ENCODE measurements around the gene ARL6IP1.
A peak's percentile ranks its signal among the peaks of the same experiment; 100 is the strongest.

Gene ARL6IP1

DNA sequence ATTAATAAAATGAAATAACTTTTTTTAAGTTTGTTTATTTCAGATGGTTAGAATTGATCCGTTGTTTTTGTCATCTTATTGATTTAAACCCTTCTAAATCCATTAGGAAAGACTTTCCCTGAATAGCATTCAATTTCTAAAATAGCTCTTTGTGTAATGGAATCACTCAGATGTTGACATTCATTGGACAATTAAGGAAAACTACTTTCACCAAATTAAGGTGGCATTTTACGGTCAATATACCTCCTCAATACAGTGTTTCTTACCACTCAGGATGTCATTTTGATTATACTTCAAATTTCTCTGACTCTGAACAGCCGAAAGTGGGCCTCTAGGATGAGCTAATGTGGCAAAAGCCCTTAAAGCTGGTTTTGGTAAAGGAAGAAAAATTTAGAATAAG is 1.8 kb downstream of the ARL6IP1 start:
- peak overlapping the region; percentile 94 for H3K4me3 ChIP-seq (ENCODE audit: low read length)
- TF ChIP-seq, protein P1, sequence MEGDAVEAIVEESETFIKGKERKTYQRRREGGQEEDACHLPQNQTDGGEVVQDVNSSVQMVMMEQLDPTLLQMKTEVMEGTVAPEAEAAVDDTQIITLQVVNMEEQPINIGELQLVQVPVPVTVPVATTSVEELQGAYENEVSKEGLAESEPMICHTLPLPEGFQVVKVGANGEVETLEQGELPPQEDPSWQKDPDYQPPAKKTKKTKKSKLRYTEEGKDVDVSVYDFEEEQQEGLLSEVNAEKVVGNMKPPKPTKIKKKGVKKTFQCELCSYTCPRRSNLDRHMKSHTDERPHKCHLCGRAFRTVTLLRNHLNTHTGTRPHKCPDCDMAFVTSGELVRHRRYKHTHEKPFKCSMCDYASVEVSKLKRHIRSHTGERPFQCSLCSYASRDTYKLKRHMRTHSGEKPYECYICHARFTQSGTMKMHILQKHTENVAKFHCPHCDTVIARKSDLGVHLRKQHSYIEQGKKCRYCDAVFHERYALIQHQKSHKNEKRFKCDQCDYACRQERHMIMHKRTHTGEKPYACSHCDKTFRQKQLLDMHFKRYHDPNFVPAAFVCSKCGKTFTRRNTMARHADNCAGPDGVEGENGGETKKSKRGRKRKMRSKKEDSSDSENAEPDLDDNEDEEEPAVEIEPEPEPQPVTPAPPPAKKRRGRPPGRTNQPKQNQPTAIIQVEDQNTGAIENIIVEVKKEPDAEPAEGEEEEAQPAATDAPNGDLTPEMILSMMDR (conservative IDR thresholded peaks at IDR 0.05; ENCODE audit: low read length), result no peak
- no peak for DNase-seq (ENCODE audit: low read depth)

DNA sequence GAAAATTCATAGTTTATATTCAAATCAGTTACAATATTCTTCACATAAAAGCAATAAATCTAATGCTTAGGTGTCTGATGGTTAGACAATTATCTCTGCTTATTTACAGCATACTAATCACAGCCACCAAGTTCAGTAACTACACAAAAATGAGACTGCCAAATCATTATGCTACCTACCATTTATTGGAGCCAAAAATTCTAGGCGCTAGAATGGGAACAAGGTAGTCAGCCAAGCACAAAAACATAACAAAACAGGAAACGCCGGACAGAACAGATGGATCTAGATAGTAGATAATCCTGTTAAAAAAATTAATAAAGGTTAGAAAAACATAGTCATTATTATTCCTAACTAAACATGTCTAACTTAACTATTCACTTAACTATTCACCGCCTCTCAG is 3.6 kb downstream of the ARL6IP1 start:
- no peak overlapping the region for H3K4me3 ChIP-seq (ENCODE audit: low read length)
- TF ChIP-seq, protein P1 (conservative IDR thresholded peaks at IDR 0.05; ENCODE audit: low read length), result no peak

DNA sequence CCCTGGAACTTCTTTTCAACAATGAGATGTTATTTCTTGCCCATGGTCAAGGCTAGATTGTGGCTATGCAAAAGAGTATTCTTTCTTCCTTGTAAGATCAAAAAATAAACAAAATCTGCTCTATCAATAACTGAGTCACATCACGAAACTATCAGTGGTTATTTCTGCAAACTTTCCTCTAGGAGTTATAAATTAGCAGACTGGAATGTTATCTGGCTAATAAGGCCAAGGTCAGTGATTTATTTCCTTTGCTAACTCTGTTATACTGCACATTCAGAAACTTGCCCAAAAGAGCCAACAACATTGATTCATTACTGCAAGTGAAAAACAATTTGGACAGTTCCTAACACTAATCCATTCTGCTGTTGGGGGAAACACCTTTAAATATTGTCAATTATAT is 5.0 kb downstream of the ARL6IP1 start:
- DNase-seq (ENCODE audit: low read depth), result no peak
- H3K4me3 ChIP-seq (ENCODE audit: low read length), result no peak overlapping the region
- TF ChIP-seq, protein P1 (conservative IDR thresholded peaks at IDR 0.05; ENCODE audit: low read length), result no peak

More for the DNA sequence above, 3.6 kb downstream of the ARL6IP1 start:
- DNase-seq (ENCODE audit: low read depth), result no peak

DNA sequence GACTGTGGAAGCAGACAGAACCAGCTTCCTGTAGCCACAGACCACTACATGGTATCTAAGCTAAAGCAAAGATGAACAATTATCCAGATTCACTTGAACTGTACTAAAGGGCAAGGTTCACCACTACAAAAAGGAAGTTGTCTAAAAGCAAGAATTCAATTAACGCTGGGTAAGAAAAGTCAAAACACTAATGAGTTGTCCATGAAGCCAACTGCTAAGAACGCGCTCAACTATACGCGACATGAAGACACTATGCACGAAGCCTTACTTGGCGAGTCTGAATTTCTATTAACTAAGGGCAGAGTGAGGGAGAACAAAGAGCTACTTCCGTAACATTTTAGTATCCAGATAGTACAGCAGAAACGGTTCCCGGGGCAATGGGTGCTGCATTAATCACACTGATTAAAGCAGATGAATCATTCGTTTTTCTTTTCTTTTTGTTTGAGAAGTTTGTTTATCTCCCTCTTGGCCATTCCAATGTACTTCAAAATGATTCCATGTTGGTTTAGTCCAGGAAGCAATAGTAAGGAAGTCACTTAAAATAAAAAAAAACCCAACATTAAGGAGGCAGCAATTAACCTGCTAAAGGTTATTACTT is 8.4 kb downstream of the ARL6IP1 start:
- TF ChIP-seq, protein P1 (conservative IDR thresholded peaks at IDR 0.05; ENCODE audit: low read length), result no peak
- DNase-seq (ENCODE audit: low read depth), result no peak
- H3K4me3 ChIP-seq (ENCODE audit: low read length), result no peak overlapping the region

DNA sequence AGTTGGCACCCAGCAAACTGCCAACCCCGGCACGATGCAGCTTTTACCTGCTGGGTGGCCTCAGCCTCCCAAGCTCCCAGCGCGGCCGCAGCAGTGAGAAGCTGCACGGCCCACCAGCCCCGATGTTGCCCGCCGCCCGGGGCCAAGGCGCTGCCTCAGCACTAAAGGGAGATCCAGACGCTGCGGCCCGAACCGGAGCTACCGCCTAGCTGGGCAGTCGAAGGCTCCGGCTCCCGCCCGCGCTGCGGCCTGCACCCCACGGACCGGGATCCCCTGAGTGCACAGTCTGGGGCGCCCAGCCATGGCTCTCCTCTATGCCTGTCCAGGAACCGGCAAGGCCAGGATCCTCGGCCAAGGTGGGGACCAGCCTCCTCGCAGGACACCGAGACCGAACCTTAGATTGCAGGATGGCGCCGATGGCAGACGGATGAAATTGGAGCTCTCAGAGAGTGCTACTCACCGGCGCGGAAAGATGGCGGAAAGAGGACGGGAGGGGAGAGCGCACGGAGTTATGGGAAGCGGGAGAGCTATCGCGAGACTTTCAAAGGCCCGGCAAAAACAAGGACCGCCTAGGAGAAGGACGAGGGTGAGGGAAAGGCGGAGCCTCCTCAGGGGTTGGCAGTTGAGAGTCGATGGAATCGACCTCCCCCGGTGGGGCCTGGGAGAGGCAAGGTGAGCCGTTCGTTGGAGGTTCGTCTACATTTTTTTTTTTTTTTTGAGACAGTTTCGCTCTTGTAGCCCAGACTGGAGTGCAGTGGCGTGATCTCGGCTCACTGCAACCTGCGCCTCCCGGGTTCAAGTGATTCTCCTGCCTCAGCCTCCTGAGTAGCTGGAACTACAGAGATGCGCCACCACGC is 11.3 kb downstream of the ARL6IP1 start, which contains the start of gene RPS15A:
Gene RPS15A (minus strand): TSS at position 485 of the 857 bp plus-strand sequence. CDS start 1,221 bp downstream, outside the sequence.
- H3K4me3 ChIP-seq (ENCODE audit: low read length), result peak within 1 kb of the TSS; percentile 100
- DNase-seq (ENCODE audit: low read depth), result peak; percentile 98
- TF ChIP-seq, protein P1 (conservative IDR thresholded peaks at IDR 0.05; ENCODE audit: low read length), result no peak

DNA sequence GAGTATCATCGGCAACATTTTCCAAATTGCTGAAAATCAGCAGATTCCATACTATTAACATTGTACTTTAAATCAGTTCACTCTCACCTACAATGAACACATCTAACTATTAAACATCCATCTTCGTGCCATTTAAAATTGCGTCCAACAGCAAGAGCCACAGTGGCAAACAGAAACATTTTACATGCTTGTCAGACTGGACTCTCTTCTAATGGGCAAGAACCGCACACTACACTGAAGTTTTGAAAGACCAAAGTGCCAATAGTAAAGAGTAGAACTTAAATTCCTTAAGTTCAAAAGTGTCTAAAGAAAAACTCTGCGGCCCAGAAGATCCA is 11.9 kb downstream of the ARL6IP1 start:
- no peak for DNase-seq (ENCODE audit: low read depth)
- TF ChIP-seq, protein P1 (conservative IDR thresholded peaks at IDR 0.05; ENCODE audit: low read length), result no peak
- H3K4me3 ChIP-seq (ENCODE audit: low read length), result peak overlapping the region; percentile 100
